22Rv1 (cell line): Measurements from ENCODE around the gene CD72.

ENCODE experiments used
- ZFX ChIP-seq: fragments of 450-650 bp; IDR thresholded peaks from 2 replicates; pipeline ENCODE4 v1.6.1; 2017; ENCODE audit warnings: antibody characterized with exemption, borderline replicate concordance
- TF ChIP-seq, protein P1 (sequence below): fragments of 450-650 bp; IDR thresholded peaks from 2 replicates; pipeline ENCODE4 v1.5.1; 2017; ENCODE audit warnings: mild to moderate bottlenecking

DNA sequence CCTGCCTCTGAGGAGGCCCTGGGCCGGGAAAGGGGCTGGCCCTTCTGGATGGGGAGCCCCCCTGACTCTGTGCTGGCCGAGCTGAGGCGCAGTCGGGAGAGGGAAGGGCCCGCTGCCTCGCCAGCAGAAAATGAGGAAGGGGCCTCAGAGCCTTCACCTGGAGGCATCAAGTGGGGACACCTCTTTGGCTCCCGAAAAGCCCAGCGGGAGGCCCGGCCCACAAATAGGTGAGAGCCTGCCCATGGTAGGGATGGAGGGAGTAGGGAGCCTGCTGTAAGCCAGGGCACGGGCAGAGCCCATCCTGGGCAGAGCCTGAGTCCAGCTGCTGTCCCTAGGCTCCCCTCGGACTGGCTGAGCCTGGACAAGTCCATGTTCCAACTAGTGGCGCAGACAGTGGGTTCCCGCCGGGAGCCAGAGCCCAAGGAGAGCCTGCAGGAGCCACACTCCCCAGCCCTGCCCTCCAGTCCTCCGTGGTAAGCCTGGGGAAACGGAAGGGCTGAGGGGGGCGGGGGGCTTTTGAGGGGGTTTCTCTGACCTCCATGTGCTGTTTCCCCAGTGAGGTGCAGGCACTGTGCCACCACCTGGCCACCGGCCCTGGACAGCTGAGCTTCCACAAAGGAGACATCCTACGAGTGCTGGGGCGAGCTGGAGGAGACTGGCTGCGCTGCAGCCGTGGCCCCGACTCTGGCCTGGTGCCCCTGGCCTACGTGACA is 57.4 kb downstream of the CD72 start:
- TF ChIP-seq, protein P1, sequence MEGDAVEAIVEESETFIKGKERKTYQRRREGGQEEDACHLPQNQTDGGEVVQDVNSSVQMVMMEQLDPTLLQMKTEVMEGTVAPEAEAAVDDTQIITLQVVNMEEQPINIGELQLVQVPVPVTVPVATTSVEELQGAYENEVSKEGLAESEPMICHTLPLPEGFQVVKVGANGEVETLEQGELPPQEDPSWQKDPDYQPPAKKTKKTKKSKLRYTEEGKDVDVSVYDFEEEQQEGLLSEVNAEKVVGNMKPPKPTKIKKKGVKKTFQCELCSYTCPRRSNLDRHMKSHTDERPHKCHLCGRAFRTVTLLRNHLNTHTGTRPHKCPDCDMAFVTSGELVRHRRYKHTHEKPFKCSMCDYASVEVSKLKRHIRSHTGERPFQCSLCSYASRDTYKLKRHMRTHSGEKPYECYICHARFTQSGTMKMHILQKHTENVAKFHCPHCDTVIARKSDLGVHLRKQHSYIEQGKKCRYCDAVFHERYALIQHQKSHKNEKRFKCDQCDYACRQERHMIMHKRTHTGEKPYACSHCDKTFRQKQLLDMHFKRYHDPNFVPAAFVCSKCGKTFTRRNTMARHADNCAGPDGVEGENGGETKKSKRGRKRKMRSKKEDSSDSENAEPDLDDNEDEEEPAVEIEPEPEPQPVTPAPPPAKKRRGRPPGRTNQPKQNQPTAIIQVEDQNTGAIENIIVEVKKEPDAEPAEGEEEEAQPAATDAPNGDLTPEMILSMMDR: no peak
- no peak for TF ChIP-seq ZFX
